ENCODE results near the gene TMEM163.
A peak's percentile ranks its signal among the peaks of the same experiment; 100 is the strongest.
"Not testable (repeated sequence)": the region's sequence is repeated elsewhere in the genome, so short reads cannot be mapped to it uniquely, and the experiment has no call there.

TMEM163 gene

DNA sequence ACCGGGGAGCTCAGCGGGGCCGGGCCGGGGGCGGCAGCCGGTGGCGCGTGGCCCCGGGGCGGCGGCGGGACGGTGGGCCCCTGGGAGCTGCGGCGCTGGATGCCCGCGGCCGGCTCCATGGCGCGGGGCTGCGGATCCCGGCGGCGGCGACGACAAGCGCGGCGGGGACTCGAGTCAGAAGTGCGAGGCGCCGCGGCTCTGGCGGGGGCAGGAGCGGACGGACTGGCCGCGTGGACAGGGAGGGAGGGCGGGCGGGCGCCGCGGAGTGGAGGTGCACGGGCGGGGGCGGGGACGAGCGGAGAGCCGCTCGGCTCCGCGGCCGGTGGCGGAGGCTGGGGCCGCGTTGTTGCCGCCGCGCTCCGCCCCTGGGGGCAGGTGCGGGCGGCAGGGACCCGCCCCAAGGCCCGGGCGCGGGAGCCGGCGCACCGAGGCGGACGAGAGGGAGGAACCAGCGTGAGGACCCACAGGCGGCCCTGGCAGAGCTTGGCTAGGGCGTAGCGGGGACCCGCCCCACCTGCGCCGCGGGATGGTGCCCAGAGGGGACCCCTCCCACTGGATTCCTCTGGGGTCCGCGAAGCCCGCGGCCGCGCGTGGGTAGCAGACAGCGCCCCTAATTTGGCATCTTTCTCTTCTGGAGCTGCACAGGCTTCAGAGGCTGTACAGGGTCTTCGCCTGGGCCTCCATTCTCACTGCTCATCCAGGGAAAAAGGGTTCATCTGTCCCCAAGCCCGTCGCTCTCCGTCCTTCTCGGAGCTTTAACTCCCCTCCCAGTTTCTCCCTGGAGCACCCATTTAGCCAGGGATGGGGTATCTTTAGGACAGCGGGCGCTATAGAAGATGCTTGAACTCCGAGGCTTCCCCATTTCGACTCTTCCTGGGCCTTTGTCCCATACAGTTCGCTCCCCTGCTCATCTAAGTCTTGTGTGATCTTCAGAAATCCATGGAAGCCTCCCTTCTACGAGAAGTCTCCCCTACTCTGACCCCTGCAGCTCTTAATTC is at the start of gene TMEM163:
TMEM163 (minus strand) TSS at position 184 of the 998 bp plus-strand sequence.
- DNase-seq = peak in 1 of 2 donors; percentile 43

DNA sequence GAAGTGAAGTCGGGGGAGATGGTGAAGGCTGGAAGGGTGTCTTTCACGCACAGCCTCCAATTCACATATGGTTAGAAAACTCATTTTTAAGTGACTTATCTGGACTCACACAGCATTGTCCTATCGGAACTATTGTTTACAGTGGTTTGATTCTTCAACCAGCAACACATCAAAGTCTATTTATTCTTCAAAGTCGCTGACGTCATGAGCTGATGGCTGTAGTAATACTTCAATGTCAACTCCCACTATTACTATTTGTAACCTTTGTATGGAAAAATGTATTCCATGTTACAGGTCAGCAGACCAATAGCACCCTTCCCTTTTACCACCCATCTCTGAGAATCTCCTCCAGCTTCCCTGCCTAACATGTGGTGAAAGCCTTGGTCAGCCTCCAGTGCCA is 47.8 kb upstream of the TMEM163 start:
- no peak for DNase-seq

DNA sequence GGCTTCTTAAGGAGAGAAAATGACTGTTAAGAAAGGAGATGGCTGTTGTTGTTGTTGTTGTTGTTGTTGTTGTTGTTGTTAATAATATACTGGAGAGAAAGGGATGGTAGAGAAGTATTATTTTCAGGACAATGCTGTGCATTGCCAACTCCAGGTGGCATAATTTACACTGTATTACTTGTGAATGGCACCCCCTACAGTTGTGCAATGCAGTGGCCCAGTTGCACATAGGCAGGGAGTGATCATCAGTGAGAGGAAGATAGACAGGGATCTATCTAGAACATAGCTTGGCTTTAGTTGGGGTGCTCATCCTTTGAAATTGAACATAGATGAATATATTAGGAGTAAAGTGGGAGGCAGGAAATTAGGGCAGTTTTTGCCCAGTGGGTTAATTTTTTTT is 47.2 kb upstream of the TMEM163 start:
- DNase-seq = no peak

DNA sequence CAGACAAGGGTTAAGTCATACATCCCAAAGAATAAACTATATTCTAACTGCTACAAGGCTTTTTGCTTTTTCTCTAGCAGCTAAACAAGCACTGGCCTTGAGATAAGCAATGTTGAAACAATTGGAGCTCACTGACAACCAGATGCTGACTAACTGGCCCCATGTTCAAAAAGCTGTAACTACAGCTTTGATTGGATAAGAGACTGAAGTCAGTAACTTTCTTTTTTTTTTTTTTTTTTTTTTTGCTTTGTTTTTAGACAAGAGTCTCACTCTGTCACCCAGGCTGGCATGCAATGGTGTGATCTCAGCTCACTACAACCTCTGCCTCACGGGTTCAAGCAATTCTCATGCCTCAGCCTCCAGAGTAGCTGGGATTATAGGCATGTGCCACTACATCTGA is 45.4 kb upstream of the TMEM163 start:
- no peak for DNase-seq

DNA sequence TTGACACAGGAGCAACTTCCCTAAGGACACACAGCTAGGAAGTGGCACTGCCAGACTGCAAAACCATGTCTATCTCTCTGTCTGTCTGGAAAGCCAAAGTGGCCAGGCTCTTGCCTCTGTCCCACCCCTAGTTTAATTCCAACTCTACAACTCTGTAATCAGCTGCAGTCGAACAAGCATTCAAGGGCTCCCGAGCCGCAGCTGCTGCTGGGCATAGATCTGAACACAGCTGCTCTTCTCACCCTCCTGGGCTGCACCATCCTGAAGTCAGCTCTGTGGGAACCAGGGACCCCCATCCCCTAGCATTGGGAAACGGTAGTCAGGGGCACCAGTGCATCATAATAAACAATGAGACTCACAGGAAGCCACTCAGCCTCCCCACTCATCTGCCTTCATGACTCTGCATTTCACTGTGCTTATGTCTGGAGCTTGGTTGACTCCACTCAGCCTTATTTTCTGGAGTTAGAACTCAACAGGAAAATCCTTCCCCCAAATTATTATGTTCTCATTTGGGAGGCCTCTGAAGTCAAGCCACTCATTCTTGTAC is 44.4 kb upstream of the TMEM163 start:
- no peak for DNase-seq

DNA sequence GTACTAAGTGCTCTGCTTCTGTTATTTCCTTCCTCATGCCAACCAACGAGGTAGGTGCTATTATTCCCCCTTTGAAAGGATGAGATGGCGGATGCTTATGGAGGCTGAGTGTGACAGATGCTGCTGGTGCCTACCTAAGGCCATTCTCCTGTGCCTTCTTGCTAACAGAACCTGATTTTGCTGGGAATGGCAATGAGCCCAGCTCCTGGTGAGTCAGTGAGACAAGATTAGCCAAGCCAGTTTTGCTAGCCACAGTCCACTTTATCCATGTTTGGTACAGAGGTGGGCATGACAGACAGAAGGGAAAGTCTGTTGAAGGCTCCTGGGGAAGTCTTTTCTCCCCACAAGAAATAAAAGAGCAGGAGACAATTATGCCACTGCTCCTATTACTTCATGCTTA is 43.7 kb upstream of the TMEM163 start:
- DNase-seq = no peak

DNA sequence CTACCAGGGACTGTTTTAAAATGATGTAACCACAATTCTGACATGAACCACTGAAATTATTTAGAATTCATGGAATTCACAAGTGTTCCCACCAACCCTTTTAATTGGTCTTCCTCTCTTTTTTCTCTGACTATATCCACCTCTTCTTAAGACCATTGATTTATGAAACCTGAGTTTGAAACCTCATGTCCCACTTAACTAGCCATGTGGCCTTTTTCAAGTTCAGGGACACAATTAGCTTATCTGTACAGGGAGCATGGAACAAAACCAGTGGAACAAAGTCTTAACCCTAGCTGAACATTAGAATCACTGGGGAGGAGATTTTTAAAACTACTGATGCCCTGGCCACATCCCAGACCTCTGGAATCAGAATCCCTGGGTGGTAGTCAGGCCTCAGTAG is 41.6 kb upstream of the TMEM163 start:
- no peak for DNase-seq

DNA sequence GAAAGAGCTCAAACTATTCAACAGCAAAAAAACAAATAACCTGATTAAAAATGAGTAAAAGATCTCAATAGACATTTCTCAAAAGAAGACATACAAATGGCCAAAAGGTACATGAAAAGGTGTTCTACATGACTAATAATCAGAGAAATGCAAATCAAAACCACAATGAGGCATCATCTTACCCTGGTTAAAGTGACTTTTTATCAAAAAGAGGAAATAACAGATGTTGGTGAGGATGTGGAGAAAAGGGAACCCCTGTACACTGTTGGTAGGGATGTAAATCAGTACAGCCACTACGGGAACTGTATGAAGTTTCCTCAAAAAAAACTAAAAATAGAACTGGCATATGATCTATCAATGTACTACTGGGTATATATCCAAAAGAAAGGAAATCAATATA is 39.8 kb upstream of the TMEM163 start:
- DNase-seq = no peak

DNA sequence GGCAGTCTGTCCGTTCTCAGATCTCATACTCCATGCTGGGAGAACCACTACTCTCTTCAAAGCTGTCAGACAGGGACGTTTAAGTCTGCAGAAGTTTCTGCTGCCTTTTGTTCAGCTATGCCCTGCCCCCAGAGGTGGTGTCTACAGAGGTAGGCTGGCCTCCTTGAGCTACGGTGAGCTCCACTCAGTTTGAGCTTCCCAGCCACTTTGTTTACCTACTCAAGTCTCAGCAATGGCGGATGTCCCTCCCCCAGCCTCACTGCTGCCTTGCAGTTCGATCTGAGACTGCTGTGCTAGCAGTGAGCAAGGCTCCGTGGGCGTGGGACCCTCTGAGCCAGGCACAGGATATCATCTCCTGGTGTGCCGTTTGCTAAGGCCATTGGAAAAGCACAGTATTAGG is 33.2 kb upstream of the TMEM163 start:
- DNase-seq = not testable (repeated sequence)

DNA sequence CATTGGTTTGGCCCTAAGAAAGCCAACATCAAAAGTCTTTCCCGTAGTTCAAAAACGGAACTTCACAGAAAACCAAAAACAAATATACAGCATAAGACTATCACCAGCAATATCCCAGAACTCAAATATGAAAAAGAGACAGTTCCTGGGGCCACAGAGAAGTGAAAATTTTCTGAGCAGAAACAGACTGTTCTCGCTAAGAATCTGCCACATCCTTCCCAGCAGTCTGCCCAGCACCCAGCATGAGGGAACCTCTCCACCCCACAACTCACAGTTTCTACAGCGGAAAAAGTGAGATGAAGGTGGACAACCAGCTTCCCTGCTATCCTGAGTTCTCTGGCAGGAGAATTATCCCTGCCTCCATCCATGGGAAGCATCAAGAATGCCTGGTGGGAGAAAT is 26.7 kb upstream of the TMEM163 start:
- DNase-seq = no peak

DNA sequence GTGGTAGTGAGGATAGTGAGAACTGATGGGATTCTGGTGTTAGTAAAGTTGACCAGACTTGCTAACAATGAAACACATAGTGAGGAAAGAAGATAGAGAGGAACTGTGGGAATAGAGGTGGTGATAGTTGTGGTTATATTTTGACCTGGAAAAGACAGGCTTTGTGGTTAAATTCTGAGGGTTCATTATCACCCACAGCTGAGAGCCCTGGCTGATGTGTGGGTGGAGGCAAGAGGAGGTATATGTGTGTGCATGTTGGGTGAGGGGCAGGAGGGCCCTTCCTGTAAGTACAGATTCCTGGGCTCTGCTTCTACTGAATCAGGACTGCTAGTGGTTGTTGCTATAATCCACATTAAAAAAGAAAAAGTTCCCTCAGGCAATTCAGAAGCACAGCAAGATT is 26.2 kb upstream of the TMEM163 start:
- DNase-seq = no peak

DNA sequence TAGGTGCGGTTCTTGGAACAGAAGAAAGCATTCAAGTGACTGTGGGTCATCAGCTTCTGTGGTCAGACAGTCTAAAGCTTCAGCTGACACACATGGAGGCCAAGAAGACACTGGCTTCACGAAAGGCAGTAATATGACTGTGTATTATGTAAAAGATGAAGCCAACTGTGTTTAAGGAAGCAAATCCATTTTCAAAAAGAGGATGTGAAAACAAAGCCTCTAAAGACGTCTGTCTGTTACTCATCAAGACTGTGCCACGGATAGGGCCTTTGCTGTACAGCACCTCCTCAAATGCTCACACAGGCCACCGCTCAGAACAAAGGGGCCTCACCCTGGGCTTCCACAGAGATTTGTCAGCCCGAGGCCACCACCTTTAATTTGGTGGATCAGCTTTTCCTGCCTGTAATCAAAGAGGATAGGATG is 21.1 kb upstream of the TMEM163 start:
- no peak for DNase-seq

DNA sequence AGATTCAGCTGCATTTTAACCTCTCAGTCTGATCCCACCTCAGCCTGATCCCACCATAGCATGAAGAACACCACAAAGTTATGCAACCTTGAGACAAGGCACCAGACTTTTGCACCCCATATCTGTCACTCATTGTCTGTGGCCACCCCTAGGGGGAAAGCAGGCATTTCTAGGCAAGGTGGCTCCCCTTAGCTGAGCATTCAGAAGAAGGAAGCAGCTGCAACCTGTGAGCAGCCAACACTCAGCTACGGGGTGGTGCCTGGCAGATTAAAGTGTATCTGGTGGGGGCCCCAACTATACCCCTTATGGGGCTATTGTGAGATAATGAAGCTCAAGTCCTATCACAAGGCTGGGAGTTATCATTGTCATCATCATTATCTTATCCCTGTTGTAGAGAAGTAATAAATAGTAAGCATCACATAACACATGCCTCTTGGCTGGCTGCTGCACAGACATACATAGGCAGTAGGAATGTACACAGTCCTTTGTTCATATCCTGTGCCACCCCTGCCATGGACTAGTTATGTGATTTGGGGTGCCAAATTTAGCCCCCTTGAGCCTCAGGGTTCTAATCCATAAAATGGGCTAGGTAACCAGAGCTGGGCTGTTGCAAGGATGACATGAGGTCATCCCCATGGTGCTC is 20.6 kb upstream of the TMEM163 start:
- DNase-seq = no peak

DNA sequence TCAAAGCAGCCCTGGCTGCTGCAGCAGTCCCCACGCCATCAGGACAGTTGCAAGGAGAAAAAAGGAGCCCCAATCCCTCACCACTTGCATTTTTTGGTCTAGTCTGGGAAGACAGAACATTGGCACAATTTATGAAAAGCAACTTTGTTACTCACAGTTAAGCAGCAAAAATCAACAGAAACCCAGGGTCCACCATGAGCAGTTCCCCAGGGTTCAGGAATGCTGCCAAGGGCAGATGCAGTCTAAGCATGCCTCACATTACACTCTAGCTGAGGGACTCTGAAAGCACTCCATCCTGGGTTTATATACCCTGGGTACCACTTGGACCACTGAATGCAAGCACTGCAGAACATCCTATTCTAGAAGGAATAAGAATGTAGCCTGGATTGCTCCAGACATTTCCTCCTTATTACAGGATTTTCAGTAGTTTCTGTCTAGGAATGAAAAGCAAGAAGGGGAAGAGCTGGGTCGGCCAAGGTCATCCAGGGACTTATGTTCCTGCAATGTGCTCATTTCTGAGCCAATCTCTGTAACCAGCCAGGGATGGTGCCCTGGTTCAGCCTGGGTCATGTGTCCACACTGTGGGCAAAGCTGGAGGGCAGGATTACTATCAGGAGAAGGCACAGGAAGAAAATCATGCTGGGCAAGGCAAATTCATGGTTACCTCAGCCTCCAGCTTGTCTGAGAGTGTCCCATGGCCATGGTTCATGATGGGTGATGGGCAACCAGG is 19.5 kb upstream of the TMEM163 start:
- no peak for DNase-seq

DNA sequence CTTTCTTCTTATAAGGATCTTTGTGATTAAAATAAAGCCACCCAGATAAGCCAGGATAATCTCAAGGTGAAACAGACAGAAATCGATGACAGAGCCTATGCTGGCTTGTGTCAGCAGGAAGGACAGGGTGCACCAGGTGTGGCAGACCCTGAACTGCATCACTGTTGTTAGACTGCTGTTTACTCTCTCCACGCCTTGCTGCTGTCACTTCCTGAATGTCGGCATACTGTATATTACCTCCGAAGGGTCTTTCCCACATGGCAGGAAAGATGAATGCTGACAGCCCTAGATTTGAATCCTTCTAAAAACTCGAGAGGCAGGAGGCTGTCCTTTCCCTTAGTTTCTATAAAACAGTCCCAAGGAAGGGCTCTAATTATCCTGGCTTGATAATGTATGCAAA is 18.9 kb upstream of the TMEM163 start:
- no peak for DNase-seq

DNA sequence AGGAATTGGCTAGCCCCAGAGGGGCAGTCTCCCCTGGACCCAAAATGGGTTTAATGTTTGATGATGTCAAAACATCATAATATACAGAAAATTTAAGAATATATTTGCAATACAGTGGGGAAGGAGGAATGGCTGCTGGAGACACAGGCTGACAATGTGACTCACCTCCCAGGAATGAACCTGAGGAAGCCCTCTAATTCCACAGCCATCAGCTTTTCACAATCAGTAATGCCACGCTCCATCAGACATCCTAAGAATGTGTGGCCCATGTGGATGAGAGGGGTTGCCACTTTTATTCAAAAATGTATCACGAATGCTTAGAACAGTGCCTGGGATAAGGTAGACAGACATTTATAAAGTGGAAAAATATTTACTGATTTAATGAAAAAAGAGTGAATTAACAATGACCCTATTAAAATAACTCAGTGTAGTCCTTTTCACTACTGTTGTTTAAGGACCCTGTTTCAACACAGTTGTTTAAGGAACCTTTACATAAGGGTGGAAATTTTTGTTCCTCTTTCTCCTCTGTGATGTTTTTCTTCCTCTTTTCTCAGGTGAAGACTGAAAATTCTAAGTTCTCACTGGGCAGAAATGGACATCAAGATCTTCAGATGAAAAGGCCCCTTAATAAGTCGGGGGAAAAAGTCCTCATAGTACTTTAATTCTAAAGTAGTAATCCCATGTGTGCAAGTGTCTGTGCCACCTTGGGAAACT is 17.5 kb upstream of the TMEM163 start:
- DNase-seq = no peak

DNA sequence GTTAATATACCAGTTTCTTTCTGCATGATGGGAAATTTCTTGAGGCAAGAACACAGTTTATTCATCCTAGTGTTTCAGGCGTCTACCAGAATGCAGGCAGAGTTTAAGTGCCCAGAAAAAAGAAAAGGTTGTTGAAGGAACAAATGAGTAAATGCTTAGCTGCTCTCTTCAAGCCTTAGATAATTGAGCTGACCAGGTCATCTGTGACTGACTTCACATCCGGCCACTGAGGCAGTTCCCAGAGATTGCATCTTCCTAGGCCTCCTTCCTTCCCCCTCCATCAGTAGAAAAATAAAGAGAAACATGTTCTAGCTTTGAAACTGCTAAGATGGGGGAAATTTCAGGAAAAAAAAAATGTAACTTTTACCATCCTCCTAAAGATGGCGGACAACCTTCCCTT is 9.4 kb upstream of the TMEM163 start:
- DNase-seq = no peak

DNA sequence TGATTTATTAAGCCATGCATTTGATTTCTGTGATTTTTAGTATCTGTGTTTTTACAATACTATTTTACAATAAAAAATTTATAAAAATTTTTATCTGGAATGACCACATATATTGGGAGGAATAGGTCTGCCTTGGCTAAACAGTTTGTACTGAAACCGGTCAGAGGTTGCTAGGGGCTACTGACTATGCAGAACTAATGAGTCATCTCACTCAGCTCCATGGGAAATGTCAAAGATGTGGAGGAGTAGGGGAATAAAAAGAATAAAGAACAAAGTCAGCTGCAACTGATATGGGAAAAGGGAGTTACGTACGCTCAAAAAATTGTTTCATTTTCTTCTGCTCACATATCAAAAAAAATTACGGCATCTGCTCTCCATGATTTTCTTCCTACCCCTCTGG is 8.6 kb upstream of the TMEM163 start:
- DNase-seq = no peak

DNA sequence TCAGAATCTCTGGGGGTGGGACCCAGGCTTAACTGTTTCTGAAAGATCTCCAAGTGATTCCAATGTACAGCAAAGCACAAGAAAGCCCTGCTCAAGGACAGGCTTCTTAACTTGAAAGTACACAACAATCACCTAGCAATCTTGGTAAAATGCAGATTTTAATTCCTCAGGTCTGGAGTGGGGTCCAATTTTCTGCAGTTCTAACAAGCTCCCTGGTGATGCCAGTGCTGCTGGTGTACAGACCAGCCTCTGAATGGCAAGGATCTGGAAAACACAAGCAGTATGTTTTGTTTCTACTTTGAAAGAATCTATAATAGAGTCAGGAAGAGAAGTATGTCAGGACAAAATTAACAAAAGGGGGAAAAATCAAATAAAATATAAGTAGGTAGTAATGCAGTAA is 7.8 kb upstream of the TMEM163 start:
- no peak for DNase-seq

DNA sequence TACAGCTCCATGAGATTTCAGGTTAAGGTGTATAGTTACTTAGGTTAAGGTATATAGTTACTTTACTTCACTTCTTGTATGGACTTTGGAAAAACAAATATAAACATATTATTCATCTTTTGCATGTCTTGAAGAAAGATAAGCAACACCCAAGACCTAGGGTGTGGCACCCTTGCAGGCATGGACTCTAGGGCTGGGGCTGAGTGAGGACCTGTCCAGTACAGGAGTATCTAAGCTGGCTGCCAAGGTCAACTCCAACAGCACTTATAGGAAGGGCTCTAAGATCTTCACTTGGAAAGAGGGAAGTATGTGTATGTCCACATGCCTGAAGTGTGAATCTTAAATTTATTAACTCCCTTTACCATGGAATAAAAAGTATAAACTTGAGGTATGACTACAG is 7.1 kb upstream of the TMEM163 start:
- no peak for DNase-seq

DNA sequence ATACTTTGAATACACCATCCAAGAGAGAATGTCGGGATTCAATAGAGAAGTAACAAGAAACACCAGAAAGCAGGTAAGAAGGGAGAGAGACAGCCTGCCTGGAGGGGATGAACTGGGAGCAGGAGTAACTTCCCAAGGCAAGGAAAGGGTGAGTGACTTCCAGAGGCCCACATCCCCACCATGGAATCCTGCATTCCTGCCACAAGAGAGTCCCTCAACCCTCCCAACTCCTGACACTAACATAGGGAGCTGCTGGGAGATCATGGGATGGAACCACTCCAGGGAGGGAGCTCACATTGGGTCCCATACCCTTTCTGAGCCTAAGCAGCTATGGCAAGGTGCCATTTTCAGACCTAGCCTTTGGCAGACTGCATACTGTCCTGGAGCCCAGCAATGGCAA is 5.5 kb upstream of the TMEM163 start:
- no peak for DNase-seq

DNA sequence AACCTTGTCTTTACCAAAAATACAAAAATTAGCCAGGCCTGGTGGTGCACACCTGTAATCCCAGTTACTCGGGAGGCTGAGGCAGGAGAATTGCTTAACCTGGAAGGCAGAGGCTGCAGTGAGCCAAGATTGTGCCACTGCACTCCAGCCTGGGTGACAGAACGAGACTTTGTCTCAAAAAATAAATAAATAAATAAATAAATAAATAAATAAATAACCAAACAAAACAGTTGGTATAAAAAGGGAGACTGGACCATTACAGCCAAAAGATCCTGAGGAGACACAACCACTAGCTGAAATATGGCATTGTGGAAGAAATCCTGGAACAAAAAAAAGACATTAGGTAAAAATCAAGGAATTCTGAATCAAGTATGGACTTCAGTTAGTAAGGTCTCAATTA is 4.9 kb upstream of the TMEM163 start:
- not testable (repeated sequence) for DNase-seq

DNA sequence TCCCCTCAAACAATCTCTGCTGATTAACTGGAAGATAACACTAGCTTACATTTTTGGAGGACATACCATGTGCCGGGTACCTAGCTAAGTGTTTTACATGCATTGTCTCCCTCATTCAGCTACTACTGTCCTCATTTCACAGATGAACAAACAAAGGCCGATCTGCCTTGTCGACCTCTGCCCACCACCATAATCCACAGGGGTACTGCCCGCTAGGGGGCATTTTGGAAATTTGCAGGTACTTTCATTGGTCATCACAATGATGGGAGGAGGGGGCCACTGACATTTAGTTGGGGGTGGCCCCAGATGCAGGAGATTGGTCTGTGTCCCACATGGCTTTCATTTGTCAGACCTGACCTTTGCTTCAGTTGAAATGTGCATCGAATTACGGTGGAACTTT is 3.9 kb upstream of the TMEM163 start:
- DNase-seq = no peak
